Peyer's patch (tissue), 4 donors: ENCODE results near the gene RPTOR.

Experiments
- CTCF ChIP-seq, 6 experiments: fragments of 450-650 bp in 4 of 6; fragments of 200-600 bp in 2 of 6; sonication (generic) in 1 of 6; IDR thresholded peaks; one replicate each; pipeline ENCODE4 v1.5.1; 2017 to 2019; ENCODE audit warnings: antibody characterized with exemption in 6 of 6, mild to moderate bottlenecking in 3 of 6, moderate library complexity in 1 of 6
- POLR2A ChIP-seq, 2 donors: fragments of 450-650 bp; IDR thresholded peaks; one replicate each; pipeline ENCODE4 v1.5.1; 2017; ENCODE audit warnings: antibody characterized with exemption in 2 of 2, mild to moderate bottlenecking in 2 of 2, moderate library complexity in 2 of 2

GRCh38 chr17:80677214-80677756 lies 132.6 kb downstream of the RPTOR start:
- no peak for TF ChIP-seq CTCF (IDR thresholded peaks at IDR 0.05)
- no peak for TF ChIP-seq POLR2A (IDR thresholded peaks at IDR 0.05)
